ENCODE results near the gene SENP8.

GRCh38 chr15:72173864-72174550 is 55.8 kb downstream of the SENP8 start:
- TF ChIP-seq EZH2phosphoT487 (IDR thresholded peaks at IDR 0.05; ENCODE audit: borderline replicate concordance), result no peak
- TF ChIP-seq CTCF (conservative IDR thresholded peaks at IDR 0.05; ENCODE audit: low read length), result no peak

Measured in Loucy (cell line).